ENCODE results near the gene PUS1. TPM values are rescaled to one million over a fixed set of nuclear protein-coding genes. Genes with fewer than 3 reads are reported as not detected.

The PUS1 gene
- total RNA-seq, 2 donors from 2014 or later = 31.5 to 75.2 TPM

DNA sequence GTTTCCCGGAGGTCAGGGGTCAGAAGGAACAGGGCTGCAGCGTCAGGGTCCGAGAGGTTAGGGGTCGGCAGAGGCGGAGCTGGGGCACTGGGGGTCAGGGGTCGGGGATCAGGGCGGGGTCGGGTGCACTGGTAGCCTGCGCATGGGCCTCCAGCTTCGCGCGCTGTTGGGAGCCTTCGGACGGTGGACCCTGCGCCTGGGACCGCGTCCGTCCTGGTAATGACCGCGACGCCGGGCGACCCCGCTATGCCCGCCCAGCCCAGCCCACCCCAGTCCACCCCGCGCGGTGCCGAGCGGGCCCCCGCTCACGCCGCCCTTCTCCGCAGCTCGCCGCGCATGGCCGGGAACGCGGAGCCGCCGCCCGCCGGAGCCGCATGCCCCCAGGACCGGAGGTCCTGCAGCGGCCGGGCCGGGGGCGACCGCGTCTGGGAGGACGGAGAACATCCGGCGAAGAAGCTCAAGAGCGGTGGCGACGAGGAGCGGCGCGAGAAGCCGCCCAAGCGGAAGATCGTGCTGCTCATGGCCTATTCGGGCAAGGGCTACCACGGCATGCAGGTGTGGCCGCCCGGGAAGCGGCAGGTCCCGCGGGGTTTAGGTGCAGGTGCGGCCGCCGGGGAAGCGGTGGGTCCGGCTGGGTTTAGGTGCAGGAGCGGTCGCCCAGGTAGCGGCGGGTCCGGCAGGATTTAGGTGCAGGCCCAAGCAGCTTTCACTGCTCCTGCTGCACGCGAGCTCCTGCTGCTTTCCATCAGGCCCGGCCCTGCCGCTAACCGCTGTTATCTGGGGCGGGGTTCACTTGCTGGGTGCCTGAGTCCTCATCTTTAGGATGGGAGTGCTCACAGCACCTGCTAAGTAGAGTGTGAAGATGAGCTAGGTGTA lies 743 bp downstream of the PUS1 start:
- peak overlapping the region; percentile 90 for H3K4me3 Mint-ChIP-seq
- peaks cover 10% of the 10 kb centered on the region for H3K4me1 Mint-ChIP-seq

DNA sequence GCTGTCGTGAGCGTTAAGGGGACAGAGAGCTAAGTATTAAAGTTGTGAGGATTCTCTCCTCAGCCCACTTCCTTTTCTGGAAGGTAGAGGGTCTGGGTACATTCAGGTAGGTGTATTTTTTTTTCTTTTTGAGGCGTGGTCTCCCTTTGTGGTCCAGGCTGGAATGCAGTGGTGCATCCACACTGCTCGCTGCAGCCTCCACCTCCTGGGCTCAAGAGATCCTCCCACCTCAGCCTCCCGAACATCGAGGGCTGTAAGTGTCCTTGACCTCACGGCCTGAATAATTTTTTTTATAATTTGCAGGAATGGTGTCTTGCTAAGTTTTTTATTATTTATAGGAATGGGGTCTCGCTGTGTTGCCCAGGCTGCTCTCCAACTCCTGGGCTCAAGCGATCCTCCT lies 1.4 kb downstream of the PUS1 start:
- Mint-ChIP-seq H3K36me3 (ENCODE audit: low read depth) (peaks cover 61% of the 10 kb centered on the region), H3K4me3 (peak overlapping the region; percentile 90), H3K27me3 (no peaks in the 10 kb centered on the region), H3K9me3 (no peaks in the 10 kb centered on the region), H3K4me1 (peaks cover 10% of the 10 kb centered on the region), H3K27ac (peak overlapping the region; percentile 78)
- ATAC-seq (replicated peaks) = no peak

More for the DNA sequence above, 743 bp downstream of the PUS1 start:
- peaks cover 54% of the 10 kb centered on the region for H3K36me3 Mint-ChIP-seq (ENCODE audit: low read depth)
- H3K27me3 Mint-ChIP-seq = no peaks in the 10 kb centered on the region
- H3K27ac Mint-ChIP-seq = peak overlapping the region; percentile 87
- H3K9me3 Mint-ChIP-seq = no peaks in the 10 kb centered on the region
- peak; percentile 3 for ATAC-seq (replicated peaks)

DNA sequence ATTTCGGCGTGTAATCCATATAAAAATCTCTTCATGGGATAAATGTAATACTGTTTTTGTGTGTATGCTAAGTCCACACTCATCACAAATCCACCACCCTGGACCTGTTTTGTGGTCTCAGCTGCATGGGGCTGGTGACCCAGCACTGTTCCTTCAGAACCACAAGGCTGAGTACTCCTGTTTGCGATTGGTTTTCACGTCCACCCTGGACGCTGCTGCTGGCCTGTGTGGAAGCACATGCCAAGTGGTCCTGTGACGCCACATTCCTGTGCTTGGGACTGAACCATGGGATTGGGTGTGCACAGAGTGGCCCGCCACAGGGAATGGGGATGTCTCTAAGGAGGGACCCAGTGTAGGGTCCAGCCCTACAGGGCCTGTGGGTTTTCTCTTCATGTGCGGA lies 4.3 kb downstream of the PUS1 start:
- peaks cover 89% of the 10 kb centered on the region for H3K36me3 Mint-ChIP-seq (ENCODE audit: low read depth)
- H3K4me3 Mint-ChIP-seq = no peak overlapping the region
- ATAC-seq (replicated peaks) = no peak
- H3K27me3 Mint-ChIP-seq = no peaks in the 10 kb centered on the region
- H3K4me1 Mint-ChIP-seq = peaks cover 14% of the 10 kb centered on the region
- H3K27ac Mint-ChIP-seq = no peak overlapping the region
- no peaks in the 10 kb centered on the region for H3K9me3 Mint-ChIP-seq

DNA sequence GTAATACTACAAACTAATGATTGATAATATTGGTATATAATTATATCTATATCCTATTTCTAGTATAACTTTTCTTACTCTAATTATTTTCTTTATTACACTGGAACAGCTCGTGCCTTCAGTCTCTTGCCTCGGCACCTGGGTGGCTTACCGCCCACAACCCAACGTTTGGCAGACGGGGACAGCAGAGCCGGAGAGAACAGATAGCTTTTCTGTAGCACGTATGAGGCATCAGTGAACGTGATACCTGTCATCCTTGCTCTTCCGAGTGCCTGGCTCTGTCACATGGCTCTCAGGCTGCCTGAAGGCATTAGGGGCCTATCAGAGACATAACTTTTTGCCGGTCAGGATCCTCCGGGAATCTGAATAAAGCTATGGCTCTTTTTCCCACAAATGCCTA lies 5.5 kb downstream of the PUS1 start:
- Mint-ChIP-seq H3K36me3 (ENCODE audit: low read depth) (peaks cover 92% of the 10 kb centered on the region), H3K4me1 (peaks cover 14% of the 10 kb centered on the region)
- ATAC-seq (replicated peaks) = no peak

DNA sequence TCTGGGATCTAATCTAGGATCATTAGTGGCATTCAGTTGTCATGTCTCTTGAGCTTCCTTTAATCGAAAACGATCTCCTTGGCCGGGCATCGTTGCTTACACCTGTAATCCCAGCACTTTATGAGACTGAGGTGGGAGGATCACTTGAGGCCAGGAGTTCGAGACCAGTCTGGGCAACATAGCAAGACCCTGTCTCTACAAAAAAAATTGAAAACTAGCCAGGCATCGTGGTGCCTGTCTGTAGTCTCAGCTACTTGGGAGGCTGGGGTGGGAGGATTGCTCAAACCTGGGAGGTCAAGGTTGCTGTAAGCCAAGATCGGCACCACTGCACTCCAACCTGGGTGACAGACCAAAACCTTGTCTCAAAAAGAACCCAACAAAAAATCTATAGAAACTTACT lies 9.0 kb downstream of the PUS1 start:
- Mint-ChIP-seq H3K27me3 (no peaks in the 10 kb centered on the region), H3K27ac (peak overlapping the region; percentile 47), H3K36me3 (ENCODE audit: low read depth) (peaks cover 92% of the 10 kb centered on the region), H3K4me3 (no peak overlapping the region), H3K4me1 (peaks cover 4% of the 10 kb centered on the region), H3K9me3 (no peaks in the 10 kb centered on the region)
- ATAC-seq (replicated peaks) = no peak

More for the DNA sequence above, 5.5 kb downstream of the PUS1 start:
- Mint-ChIP-seq H3K9me3 (no peaks in the 10 kb centered on the region), H3K27ac (no peak overlapping the region), H3K27me3 (no peaks in the 10 kb centered on the region), H3K4me3 (no peak overlapping the region)

DNA sequence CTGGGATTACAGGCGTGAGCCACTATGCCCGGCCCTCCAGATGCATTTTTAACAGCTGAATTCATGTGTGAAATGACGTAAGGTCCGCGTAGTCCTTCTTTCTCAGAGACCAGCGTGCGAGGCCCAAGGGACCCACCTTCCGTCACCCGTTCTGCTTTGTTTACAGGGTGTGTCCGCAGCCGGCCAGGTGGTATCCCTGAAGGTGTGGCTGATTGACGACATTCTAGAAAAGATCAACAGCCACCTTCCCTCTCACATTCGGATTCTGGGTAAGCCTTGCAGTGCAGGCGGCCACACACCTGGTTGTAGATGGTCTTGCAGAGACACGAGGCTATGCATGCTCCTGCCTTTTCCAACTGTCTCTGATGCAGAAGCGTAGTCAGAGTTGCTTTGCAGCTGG lies 9.9 kb downstream of the PUS1 start:
- no peak for ATAC-seq (replicated peaks)
- no peak overlapping the region for H3K27ac Mint-ChIP-seq
- H3K9me3 Mint-ChIP-seq = no peaks in the 10 kb centered on the region
- H3K27me3 Mint-ChIP-seq = no peaks in the 10 kb centered on the region
- no peak overlapping the region for H3K4me3 Mint-ChIP-seq
- peaks cover 4% of the 10 kb centered on the region for H3K4me1 Mint-ChIP-seq
- H3K36me3 Mint-ChIP-seq (ENCODE audit: low read depth) = peaks cover 92% of the 10 kb centered on the region

DNA sequence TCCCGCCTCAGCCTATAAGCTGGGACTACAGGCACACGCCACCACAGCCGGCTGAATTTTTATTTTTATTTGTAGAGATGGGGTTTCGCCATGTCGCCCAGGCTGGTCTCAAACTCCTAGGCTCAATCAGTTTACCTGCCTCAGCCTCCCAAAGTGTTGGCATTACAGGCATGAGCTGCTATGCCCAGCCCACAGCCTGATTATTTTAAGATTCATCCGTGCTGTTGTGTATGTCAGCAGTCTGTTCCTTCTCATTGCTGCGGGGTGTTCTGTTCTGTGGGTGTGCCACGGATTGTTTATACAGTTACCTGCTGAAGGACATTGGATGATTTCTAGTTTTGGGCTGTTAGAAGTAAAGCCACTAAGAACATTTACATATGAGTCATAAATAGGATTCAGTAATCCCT lies 11.1 kb downstream of the PUS1 start:
- no peak for ATAC-seq (replicated peaks)
- no peaks in the 10 kb centered on the region for H3K27me3 Mint-ChIP-seq
- peaks cover 4% of the 10 kb centered on the region for H3K4me1 Mint-ChIP-seq
- H3K36me3 Mint-ChIP-seq (ENCODE audit: low read depth) = peaks cover 88% of the 10 kb centered on the region
- no peak overlapping the region for H3K4me3 Mint-ChIP-seq
- peak overlapping the region; percentile 38 for H3K27ac Mint-ChIP-seq
- H3K9me3 Mint-ChIP-seq = no peaks in the 10 kb centered on the region

DNA sequence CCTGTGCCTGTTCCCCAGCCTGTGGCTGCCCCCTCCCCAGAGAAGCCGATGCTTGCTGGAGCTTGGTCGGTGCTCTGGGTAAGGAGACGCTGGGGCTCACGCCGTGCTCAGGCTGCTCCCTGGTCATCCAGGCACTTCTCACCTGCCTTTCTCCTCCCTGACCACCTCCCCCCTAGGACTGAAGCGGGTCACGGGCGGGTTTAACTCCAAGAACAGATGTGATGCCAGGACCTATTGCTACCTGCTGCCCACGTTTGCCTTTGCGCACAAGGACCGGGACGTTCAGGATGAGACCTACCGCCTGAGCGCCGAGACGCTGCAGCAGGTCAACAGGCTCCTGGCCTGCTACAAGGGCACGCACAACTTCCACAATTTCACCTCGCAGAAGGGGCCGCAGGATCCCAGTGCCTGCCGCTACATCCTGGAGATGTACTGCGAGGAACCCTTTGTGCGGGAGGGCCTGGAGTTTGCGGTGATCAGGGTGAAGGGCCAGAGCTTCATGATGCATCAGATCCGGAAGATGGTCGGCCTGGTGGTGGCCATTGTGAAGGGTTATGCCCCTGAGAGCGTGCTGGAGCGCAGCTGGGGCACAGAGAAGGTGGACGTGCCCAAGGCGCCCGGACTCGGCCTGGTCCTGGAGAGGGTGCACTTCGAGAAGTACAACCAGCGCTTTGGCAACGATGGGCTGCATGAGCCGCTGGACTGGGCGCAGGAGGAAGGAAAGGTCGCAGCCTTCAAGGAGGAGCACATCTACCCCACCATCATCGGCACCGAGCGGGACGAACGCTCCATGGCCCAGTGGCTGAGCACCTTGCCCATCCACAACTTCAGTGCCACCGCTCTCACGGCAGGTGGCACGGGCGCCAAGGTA lies 12.3 kb downstream of the PUS1 start:
- H3K4me1 Mint-ChIP-seq = peaks cover 4% of the 10 kb centered on the region
- H3K4me3 Mint-ChIP-seq = no peak overlapping the region
- no peaks in the 10 kb centered on the region for H3K9me3 Mint-ChIP-seq
- no peaks in the 10 kb centered on the region for H3K27me3 Mint-ChIP-seq
- no peak overlapping the region for H3K27ac Mint-ChIP-seq
- no peak for ATAC-seq (replicated peaks)
- H3K36me3 Mint-ChIP-seq (ENCODE audit: low read depth) = peaks cover 80% of the 10 kb centered on the region

DNA sequence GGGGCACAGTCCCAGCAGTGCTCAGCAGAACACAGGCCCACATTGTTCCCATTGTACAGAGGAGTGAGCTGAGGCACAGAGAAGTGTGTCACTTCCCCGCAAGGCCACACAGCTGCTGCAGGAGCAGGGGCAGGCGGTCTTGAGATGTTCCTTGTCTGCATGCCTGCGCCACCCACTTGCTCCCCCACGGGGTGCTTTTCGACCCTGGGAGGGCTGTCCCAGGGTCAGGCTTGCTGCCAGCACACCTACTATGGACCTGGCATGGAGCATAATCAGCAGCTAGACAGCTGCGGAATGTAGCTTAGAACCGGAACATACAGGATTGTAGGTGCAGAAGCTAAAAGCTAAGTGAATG lies 12.9 kb downstream of the PUS1 start:
- Mint-ChIP-seq H3K4me1 (peaks cover 4% of the 10 kb centered on the region), H3K9me3 (no peaks in the 10 kb centered on the region), H3K27ac (no peak overlapping the region), H3K27me3 (no peaks in the 10 kb centered on the region), H3K4me3 (no peak overlapping the region), H3K36me3 (ENCODE audit: low read depth) (peaks cover 74% of the 10 kb centered on the region)
- ATAC-seq (replicated peaks) = no peak

DNA sequence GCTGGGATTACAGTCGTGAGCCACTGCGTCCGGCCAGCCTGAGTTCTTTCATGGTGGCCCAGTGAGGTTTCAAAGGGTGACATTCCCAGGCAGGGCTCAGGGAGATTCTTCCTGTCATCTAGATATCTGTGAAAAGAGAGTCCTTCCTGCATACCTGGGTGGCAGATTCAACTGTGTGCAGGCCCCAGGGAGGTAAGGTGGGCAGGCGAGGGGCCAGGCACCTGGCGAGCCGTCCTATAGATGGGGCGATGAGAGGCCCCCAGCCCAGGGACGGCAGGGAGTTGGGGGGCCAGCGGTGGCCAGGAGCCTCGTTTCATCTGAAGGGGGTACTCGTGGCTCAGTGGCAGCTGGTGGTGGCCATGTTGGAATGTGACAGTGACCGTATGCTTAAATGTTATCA lies 13.6 kb downstream of the PUS1 start:
- no peaks in the 10 kb centered on the region for H3K9me3 Mint-ChIP-seq
- no peak overlapping the region for H3K27ac Mint-ChIP-seq
- H3K27me3 Mint-ChIP-seq = no peaks in the 10 kb centered on the region
- no peak for ATAC-seq (replicated peaks)
- H3K4me1 Mint-ChIP-seq = peaks cover 6% of the 10 kb centered on the region
- H3K4me3 Mint-ChIP-seq = no peak overlapping the region
- peaks cover 67% of the 10 kb centered on the region for H3K36me3 Mint-ChIP-seq (ENCODE audit: low read depth)

DNA sequence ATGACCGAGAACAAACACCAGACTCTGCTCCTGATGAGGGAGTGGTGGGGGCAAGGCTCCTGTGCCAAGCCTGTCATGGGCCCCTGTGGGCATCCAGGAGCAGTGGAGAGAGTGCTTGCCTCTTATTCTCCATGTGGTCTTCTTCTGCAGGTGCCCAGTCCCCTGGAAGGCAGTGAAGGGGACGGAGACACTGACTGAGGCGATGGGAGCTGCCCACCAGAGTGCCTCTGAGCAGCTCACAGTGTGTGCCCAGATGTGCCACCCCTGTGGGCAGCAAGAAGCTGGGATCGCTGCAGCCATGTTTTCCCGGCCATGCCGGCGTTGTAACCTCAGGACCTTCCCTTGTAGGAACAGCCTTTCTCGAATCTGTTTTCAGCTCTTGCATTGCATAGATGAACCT lies 14.3 kb downstream of the PUS1 start:
- H3K27me3 Mint-ChIP-seq = no peaks in the 10 kb centered on the region
- ATAC-seq (replicated peaks) = no peak
- no peaks in the 10 kb centered on the region for H3K9me3 Mint-ChIP-seq
- H3K27ac Mint-ChIP-seq = no peak overlapping the region
- H3K4me3 Mint-ChIP-seq = no peak overlapping the region
- peaks cover 9% of the 10 kb centered on the region for H3K4me1 Mint-ChIP-seq
- peaks cover 61% of the 10 kb centered on the region for H3K36me3 Mint-ChIP-seq (ENCODE audit: low read depth)

DNA sequence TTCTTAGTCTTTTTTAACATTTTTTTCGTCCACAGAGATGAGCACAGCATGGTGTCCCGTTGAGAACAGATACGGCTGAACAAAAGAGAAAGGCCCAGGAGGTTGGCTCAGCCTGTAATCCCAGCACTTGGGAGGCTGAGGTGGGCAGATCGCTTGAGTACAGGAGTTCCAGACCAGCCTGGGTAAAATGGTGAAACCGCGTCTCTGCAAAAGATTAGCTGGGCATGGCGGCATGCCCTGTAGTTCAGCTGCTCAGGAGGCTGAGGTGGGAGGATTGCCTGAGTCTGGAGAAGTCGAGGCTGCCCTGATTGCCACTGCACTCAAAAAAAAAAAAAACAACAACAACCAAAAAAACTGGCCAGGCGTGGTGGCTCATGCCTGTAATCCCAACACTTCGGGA lies 14.8 kb downstream of the PUS1 start:
- H3K4me3 Mint-ChIP-seq = no peak overlapping the region
- H3K4me1 Mint-ChIP-seq = peaks cover 11% of the 10 kb centered on the region
- no peaks in the 10 kb centered on the region for H3K9me3 Mint-ChIP-seq
- ATAC-seq (replicated peaks) = no peak
- H3K27me3 Mint-ChIP-seq = no peaks in the 10 kb centered on the region
- no peak overlapping the region for H3K27ac Mint-ChIP-seq
- H3K36me3 Mint-ChIP-seq (ENCODE audit: low read depth) = peaks cover 57% of the 10 kb centered on the region

DNA sequence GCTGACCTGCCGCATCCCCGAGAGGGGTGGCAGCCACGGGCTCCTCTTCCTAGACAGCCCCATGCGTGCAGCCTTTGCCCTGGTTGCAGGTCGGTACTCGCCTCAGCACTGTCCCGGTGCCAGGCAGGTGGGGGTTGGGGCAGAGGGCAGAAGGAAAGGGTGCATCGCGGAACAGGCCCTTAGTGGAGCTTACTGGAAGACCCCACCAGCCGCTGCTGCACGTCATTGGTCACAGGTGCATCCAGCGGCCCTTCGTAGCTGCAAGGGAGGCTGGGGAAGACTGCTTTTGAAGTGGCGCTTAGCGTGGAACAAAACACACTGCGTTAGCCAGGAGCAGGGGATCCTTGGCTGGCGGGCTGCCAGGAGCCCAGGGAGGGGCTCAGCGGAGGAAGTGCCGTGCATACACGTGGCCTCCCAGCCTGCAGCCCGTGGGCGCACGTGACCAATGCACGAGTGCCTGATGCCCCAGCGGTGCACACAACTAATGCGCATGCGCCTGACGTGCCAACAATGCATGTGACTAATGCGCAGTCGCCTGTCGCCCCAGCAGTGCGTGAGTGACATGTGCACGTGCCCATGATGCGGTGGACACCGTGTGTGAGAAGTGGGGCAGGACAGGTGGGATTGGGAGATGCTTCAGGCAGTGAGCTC lies 15.7 kb downstream of the PUS1 start:
- Mint-ChIP-seq H3K36me3 (ENCODE audit: low read depth) (peaks cover 50% of the 10 kb centered on the region), H3K9me3 (no peaks in the 10 kb centered on the region), H3K27me3 (no peaks in the 10 kb centered on the region), H3K4me1 (peaks cover 11% of the 10 kb centered on the region), H3K27ac (no peak overlapping the region), H3K4me3 (no peak overlapping the region)
- no peak for ATAC-seq (replicated peaks)

DNA sequence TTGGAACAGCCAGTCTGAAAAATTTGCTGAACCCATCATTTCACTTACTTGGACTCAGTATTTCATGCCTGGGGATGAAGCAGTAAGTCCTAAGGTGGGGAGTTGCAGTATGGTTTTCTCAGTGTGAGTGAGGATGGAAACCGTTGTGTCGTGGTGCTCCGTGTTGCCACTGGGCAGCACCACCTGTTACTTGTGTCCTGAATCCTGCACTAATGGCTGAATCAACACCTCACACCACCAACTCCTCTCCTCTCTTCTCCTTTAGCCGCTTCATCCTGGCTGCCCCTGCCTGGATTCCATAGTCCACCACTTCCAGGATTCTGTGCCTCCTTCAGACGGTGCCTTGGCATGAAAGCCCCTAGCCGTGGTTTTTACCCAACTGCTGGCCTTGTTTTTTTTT lies 17.7 kb downstream of the PUS1 start:
- Mint-ChIP-seq H3K27me3 (no peaks in the 10 kb centered on the region), H3K4me1 (peaks cover 11% of the 10 kb centered on the region), H3K27ac (no peak overlapping the region), H3K9me3 (no peaks in the 10 kb centered on the region), H3K4me3 (no peak overlapping the region), H3K36me3 (ENCODE audit: low read depth) (peaks cover 39% of the 10 kb centered on the region)
- no peak for ATAC-seq (replicated peaks)

All from activated T-helper 17 cell treated with anti-CD3 and anti-CD28 coated beads, Interleukin-2, amount 50 U/mL, for 72 hours (primary cell).